GM19025 (cell line): ENCODE measurements around the gene AGR2.

Source experiments
- ATAC-seq: cut with Tn5 transposase; IDR thresholded peaks from one replicate; pipeline ENCODE4 v1.9.1; 2021; ENCODE audit warnings: mild to moderate bottlenecking, low read depth, moderate library complexity; ENCODE audit not compliant: unreplicated experiment

AGR2 gene

DNA sequence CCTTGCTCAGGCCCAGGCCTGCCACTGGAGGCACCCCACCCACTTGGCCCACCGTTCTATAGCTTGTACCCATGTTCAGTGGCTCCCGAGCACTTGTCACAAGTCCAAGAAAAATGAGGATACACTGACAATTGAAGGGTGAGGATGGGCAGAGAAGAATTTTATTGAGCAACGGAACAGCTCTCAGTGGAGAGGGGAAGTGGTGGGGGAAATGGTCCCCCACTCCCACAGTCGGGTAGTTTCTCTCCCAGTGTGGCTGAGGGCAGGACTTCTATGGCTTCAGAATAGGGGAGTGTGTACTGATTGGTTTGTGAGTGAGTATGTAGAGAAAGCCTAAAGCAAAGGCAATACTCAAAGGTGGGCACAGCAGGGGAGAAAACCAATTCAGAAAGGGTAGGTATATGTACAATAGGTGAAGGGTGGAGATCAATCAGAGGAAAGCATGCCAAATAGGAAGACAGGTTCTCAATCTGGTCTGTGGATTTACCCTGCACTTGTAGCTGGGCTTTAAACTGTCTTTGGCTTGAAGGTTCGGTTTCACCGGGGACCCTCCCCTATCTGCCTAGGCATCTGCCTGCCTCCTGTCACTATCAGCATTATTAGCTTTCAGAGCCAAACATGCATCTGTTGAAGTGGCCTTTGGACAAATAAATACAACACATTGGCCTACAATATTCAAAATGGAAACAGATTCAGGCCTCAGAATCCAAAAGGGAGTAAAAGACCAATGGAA lies 60.1 kb downstream of the AGR2 start:
- no peak for ATAC-seq

DNA sequence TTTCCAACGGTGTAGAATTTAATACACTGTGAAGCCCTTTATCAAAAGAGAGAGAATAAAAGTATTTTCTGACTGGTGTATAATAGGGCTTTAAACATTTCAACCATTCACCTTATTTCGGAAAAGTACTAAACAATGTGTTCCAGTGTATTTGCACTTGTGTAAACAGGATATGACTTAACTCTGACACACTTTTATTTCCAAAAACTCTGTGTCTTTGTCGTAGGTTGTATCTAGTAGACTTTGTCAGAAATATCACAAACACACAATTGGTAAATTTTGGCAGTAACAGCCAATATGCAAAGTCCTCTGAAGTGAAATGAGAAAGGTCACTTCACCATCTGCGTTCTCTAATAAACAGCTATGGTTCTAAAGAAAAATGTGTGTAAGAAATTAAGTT lies 61.6 kb downstream of the AGR2 start:
- ATAC-seq, result no peak

DNA sequence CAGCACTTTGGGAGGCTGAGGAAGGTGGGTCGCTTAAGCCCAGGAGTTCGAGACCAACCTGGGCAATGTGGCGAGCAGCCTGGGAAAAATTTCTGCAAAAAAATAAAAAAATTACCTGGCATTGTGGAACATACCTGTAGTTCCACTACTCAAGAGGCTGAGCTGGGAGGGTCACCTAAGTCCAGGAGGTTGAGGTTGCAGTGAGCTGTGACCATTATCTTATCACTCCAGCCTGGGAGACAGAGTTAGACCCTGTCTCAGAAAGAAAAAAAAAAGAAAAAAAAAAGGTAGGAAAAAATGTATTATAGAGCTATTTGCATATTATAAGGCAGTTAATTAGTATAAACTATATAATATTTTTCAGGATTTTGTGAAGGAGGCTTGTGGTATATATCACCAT lies 62.3 kb downstream of the AGR2 start:
- no peak for ATAC-seq
